Stomach (tissue), 4 donors: ENCODE data around the gene PSG1.
"Not testable (repeated sequence)": the region's sequence is repeated elsewhere in the genome, so short reads cannot be mapped to it uniquely, and the experiment has no call there.

Experiments used
- CTCF ChIP-seq, 7 experiments: fragments of 450-650 bp in 4 of 7; fragments of 200-600 bp in 3 of 7; sonication (generic) in 3 of 7; IDR thresholded peaks; one replicate each; pipeline ENCODE4 v1.5.1; 2016 to 2019; ENCODE audit warnings: antibody characterized with exemption in 7 of 7, control low read depth in 2 of 7, mild to moderate bottlenecking in 1 of 7
- POLR2A ChIP-seq, 4 donors: fragments of 450-650 bp; IDR thresholded peaks; one replicate each; pipeline ENCODE4 v1.6.1; 2016; ENCODE audit warnings: antibody characterized with exemption in 4 of 4, control low read depth in 2 of 4, mild to moderate bottlenecking in 1 of 4, moderate library complexity in 1 of 4
- POLR2AphosphoS5 ChIP-seq, 3 donors: sonication (generic); formaldehyde crosslinking; IDR thresholded peaks; one replicate each; pipeline ENCODE4 v1.6.1; 2016; ENCODE audit warnings: antibody characterized with exemption in 3 of 3

DNA sequence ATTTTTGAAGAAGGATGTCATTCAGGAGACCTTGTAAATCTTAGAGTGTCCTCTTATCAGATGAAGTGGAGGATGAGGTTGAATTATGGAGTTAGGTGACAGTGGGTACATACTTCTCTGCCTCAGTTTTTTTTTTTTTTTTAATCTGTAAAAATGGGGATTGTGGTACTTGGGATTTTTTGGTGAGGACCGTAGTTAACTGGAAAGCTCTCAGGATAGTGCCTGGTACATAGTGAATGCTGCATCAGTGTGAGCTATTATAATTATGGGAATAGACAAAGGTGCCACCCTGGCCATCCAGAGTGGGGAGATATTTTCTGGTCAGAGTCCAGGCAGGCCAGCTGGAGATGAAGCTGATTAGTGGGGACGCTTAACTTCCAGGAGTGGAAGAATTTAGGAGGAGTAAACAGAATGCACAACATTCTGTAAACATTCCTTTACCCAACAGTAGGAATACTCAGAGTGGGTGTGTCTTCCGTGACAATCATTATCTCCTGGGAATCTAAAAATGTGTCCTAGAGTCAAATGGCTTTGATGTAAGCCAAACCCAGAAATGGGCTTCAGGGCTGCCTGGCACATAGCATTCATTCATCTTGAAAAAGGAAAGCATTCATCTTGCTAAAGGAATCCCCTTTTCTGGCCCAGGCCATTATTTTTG, 47.4 kb downstream of the PSG1 start:
- TF ChIP-seq CTCF, POLR2AphosphoS5, POLR2A (IDR thresholded peaks at IDR 0.05): not testable (repeated sequence)
